Measurements from ENCODE around the gene MPPED2. TPM values are rescaled to one million over a fixed set of nuclear protein-coding genes. Genes with fewer than 3 reads are reported as not detected.

Gene MPPED2
- total and polyA plus RNA-seq, 7 donors = 0.80 to 19.1 (median 6.8) TPM; not detected in 2

DNA sequence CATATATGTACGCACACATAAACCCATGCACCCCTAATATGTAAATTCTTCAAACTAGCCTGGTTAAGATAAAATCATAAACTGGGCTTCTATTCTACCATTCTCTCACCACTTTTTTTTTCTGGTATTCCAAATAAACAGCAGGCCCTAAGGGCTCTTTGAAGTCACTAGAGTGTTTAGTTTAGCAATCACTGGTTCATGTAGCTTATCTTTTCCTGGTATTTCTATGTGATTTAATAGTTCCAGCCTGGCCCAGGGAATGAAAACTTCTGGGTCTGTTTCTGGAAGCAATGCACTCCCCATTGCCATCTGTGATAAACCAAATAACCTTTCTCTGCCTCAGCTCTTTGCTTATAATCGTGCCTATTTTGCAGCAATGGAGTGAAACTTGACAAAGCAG, 10.7 kb upstream of the MPPED2 start:
- intact Hi-C loops (cut with DNase I) = no loop called here
- Histone ChIP-seq H3K4me3 (no peak overlapping the region), H3K4me1 (peaks cover 0 to 27% (median 16%) of the 10 kb centered on the region in 4 donors), H3K27ac (peak overlapping the region in 1 of 4 donors; percentile 26), H3K27me3 (no peaks in the 10 kb centered on the region), H3K9me3 (no peaks in the 10 kb centered on the region), H3K36me3 (no peaks in the 10 kb centered on the region)
- no peak for TF ChIP-seq EP300 (IDR thresholded peaks at IDR 0.05)
- TF ChIP-seq POLR2A (IDR thresholded peaks at IDR 0.05) = no peak
- TF ChIP-seq, protein P1, sequence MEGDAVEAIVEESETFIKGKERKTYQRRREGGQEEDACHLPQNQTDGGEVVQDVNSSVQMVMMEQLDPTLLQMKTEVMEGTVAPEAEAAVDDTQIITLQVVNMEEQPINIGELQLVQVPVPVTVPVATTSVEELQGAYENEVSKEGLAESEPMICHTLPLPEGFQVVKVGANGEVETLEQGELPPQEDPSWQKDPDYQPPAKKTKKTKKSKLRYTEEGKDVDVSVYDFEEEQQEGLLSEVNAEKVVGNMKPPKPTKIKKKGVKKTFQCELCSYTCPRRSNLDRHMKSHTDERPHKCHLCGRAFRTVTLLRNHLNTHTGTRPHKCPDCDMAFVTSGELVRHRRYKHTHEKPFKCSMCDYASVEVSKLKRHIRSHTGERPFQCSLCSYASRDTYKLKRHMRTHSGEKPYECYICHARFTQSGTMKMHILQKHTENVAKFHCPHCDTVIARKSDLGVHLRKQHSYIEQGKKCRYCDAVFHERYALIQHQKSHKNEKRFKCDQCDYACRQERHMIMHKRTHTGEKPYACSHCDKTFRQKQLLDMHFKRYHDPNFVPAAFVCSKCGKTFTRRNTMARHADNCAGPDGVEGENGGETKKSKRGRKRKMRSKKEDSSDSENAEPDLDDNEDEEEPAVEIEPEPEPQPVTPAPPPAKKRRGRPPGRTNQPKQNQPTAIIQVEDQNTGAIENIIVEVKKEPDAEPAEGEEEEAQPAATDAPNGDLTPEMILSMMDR (IDR thresholded peaks at IDR 0.05) = no peak
- no peak for TF ChIP-seq POLR2AphosphoS5 (IDR thresholded peaks at IDR 0.05)
- 64 to 75% methylated on average over 2 of the region's 2 CpGs for WGBS, 2 donors
- no peak for DNase-seq

DNA sequence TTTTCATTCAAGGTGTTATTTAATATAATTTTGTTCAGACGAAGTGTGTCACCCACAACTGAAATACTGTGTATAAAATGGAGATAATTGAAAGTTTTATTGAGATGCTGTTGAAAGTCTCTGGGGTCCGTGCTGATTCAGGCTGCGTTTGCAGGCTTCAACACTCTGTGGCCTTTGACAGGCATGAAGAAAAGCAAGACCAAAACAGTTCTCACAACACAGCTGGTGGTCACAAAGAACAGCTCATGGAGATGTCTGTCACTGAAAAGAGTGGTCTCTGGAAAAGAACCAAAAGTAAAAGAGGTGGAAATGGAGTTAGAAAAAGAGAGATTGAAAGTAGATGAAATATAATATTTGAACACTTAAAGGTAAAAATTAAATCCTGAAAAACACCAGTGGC, 9.8 kb upstream of the MPPED2 start:
- Histone ChIP-seq H3K36me3 (no peaks in the 10 kb centered on the region), H3K9me3 (no peaks in the 10 kb centered on the region), H3K27me3 (no peaks in the 10 kb centered on the region), H3K27ac (peak overlapping the region in 3 of 4 donors; percentile 60 to 85 (median 76)), H3K4me1 (peaks cover 0 to 27% (median 16%) of the 10 kb centered on the region in 4 donors), H3K4me3 (no peak overlapping the region)
- DNase-seq = no peak
- TF ChIP-seq POLR2A (IDR thresholded peaks at IDR 0.05) (no peak), POLR2AphosphoS5 (IDR thresholded peaks at IDR 0.05) (no peak), EP300 (IDR thresholded peaks at IDR 0.05) (no peak)
- TF ChIP-seq, protein P1 (IDR thresholded peaks at IDR 0.05) = no peak
- 75 to 81% methylated on average over 3 of the region's 3 CpGs for WGBS, 2 donors
- intact Hi-C loops (cut with DNase I) = no loop called here

DNA sequence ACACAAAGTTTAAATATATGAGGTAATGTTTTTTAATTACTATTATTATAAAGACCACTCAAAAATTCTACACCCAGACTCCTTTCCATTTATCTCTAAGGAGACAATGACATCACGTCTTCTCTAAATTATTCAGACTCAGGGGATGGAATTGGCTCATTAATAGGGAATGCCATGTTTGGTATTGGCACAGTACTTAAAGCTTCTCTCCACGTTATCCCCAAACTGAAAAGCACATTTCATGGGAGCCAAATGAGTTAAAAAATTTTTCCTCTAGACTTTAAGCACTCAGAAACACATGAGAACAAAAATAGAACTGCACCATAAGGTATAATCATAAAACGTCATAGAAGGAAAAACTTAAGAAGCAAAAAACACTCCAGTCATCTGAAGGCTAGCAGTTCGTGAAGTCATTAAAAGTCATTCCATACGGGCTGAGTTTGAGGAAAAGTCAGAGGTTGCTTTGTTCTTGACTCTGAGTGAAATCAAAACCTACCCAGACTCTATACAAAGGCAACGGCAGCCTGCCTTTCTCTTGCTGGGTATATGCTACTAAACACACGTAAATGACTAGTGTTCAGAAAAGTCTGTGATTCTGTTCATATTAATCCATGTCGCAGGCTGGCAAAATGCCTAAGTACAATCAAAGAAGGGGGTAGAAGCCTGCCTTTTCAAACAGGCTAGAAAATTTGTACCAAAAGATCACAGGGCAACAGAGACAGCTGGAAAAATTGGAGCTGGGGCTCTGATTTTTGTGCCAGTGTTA, 8.7 kb upstream of the MPPED2 start:
- peaks cover 0 to 27% (median 16%) of the 10 kb centered on the region in 4 donors for H3K4me1 ChIP-seq
- no peaks in the 10 kb centered on the region for H3K9me3 ChIP-seq
- 72 to 74% methylated on average over 8 of the region's 8 CpGs for WGBS, 2 donors
- H3K27me3 ChIP-seq = no peaks in the 10 kb centered on the region
- no peaks in the 10 kb centered on the region for H3K36me3 ChIP-seq
- intact Hi-C loops (cut with DNase I) = no loop called here
- H3K27ac ChIP-seq = peak overlapping the region; percentile 60 to 85 (median 70)
- H3K4me3 ChIP-seq = peak overlapping the region in 2 of 4 donors; percentile 22 to 28
- TF ChIP-seq EP300 (IDR thresholded peaks at IDR 0.05) (no peak), POLR2A (IDR thresholded peaks at IDR 0.05) (no peak), POLR2AphosphoS5 (IDR thresholded peaks at IDR 0.05) (no peak)
- TF ChIP-seq, protein P1 (IDR thresholded peaks at IDR 0.05) = no peak
- DNase-seq = no peak

DNA sequence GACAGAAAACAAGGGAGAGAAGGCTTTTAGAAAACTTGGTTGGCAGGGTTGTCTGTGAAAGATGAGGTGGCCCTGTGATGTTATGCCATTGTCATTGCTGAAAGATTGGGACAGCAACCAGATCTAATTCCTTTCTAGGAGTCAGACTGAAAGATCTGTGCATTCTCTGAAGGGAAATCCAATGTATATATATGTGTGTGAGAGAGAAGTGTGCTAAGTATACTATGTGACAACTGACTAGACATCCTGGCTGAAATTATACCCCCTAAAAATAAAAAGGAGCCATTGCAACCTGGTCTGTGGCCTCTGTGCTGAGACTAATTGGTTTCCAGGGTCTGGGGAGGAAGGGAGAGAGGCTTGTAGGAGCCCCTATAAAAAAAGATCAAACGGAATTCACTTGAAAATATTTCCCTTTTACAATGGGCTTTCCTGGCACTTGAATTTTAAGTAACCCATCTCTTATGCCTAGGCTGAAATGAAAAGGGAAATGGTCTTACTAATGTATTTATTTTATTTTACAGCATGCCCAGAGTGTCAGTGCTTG, 1.2 kb upstream of the MPPED2 start:
- H3K9me3 ChIP-seq = no peaks in the 10 kb centered on the region
- H3K4me3 ChIP-seq = no peak overlapping the region
- 54 to 70% methylated on average over 1 of the region's 1 CpG for WGBS, 2 donors
- intact Hi-C loops (cut with DNase I) = loop anchor here (5.0 kb wide), 2 partner anchors 155 to 265 kb away; partner anchors contain the start of gene ARL14EP
- TF ChIP-seq, protein P1 (IDR thresholded peaks at IDR 0.05) = no peak
- no peak for TF ChIP-seq EP300 (IDR thresholded peaks at IDR 0.05)
- no peak for TF ChIP-seq POLR2A (IDR thresholded peaks at IDR 0.05)
- TF ChIP-seq POLR2AphosphoS5 (IDR thresholded peaks at IDR 0.05) = no peak
- H3K4me1 ChIP-seq = peaks cover 0 to 24% (median 7%) of the 10 kb centered on the region in 4 donors
- no peaks in the 10 kb centered on the region for H3K27me3 ChIP-seq
- H3K36me3 ChIP-seq = no peaks in the 10 kb centered on the region
- no peak for DNase-seq
- H3K27ac ChIP-seq = peak overlapping the region in 3 of 4 donors; percentile 85 to 97 (median 92)
